HCT116 (cell line): ENCODE data around the gene TYMS. TPM values are rescaled to one million over a fixed set of nuclear protein-coding genes. Genes with fewer than 3 reads are reported as not detected.

ENCODE experiments used
- ATAC-seq: fragments of 200-7000 bp; cut with Tn5 transposase; 2 replicates; pipeline ENCODE4 v1.9.1; 2020; ENCODE audit warnings: mild to moderate bottlenecking, moderate library complexity
- BruUV-seq: library from RNA; stranded (reverse); fragments of 400-500 nt; replicated peaks from 2 replicates; lab custom pipeline; 2021; lab: Mats Ljungman, UMichigan
- CTCF ChIA-PET: fragments of 300-600 bp; sonication (Branson Sonifier 250); formaldehyde crosslinking; loops from one replicate; lab custom pipeline; 2021; ENCODE audit warnings: antibody characterized with exemption; lab: Charles Lee
- POLR2A ChIA-PET: fragments of 300-600, 350-600 bp; sonication (Branson Sonifier 250); formaldehyde crosslinking; loops from one replicate; lab custom pipeline; 2021; ENCODE audit warnings: antibody characterized with exemption; lab: Charles Lee
- RAD21 ChIA-PET, 2 experiments: fragments of 300-600 bp; sonication (Branson Sonifier 250); formaldehyde crosslinking; loops; one replicate each; lab custom pipeline; 2023; ENCODE audit warnings: low total read pairs in 2 of 2; ENCODE audit not compliant: uncharacterized antibody in 2 of 2, unreplicated experiment in 2 of 2, low non-redundant PET in 1 of 2; lab: Charles Lee
- DNase-seq: peaks from one replicate; pipeline ENCODE4 v3.0.0-alpha.2; 2010; ENCODE audit warnings: low read depth, low spot score
- H2AFZ ChIP-seq: fragments of 200-600 bp; shearing (Covaris generic), sonication (generic); 2 replicates; pipeline ENCODE4 v1.6.1; 2017; ENCODE audit warnings: low read depth, mixed run types, mixed read lengths, antibody characterized with exemption, low read length; ENCODE audit not compliant: poor library complexity, severe bottlenecking
- H3K27ac ChIP-seq: 2 replicates; pipeline ENCODE4 v1.5.1; 2012; ENCODE audit warnings: low read depth, low read length
- H3K27me3 ChIP-seq: fragments of 200-600 bp; sonication (generic); 2 replicates; pipeline ENCODE4 v1.6.1; 2016; ENCODE audit warnings: mixed run types, low read length, mixed read lengths; ENCODE audit not compliant: insufficient read depth
- H3K36me3 ChIP-seq, 2 experiments: fragments of 200-500 bp in 1 of 2; fragments of 200-600 bp in 1 of 2; sonication (Bioruptor generic) in 1 of 2; sonication (generic) in 1 of 2; 2 replicates each; pipeline versions ENCODE4 v1.5.1 to v1.6.1; 2014 to 2016; ENCODE audit warnings: low read length in 2 of 2, inconsistent platforms in 1 of 2, mixed read lengths in 1 of 2, mixed run types in 1 of 2; ENCODE audit not compliant: insufficient read depth in 2 of 2, control insufficient read depth in 1 of 2
- H3K4me1 ChIP-seq, 2 experiments: fragments of 200-600 bp in 1 of 2; sonication (generic) in 1 of 2; 2 replicates each; pipeline versions ENCODE4 v1.5.1 to v1.6.1; 2012 to 2017; ENCODE audit warnings: low read length in 2 of 2, inconsistent platforms in 1 of 2, mild to moderate bottlenecking in 1 of 2, mixed read lengths in 1 of 2, mixed run types in 1 of 2, moderate library complexity in 1 of 2; ENCODE audit not compliant: insufficient read depth in 2 of 2, control insufficient read depth in 1 of 2
- H3K4me2 ChIP-seq: fragments of 200-600 bp; sonication (generic); 2 replicates; pipeline ENCODE4 v1.6.1; 2017; ENCODE audit warnings: mixed run types, low read length, mixed read lengths
- H3K4me3 ChIP-seq, 2 experiments: fragments of 200-600 bp in 1 of 2; sonication (generic) in 1 of 2; replicated peaks in 1 of 2; 2 replicates each; pipeline ENCODE4 v1.5.1; 2011 to 2016; ENCODE audit warnings: low read length in 2 of 2, control low read depth in 1 of 2, low read depth in 1 of 2, mild to moderate bottlenecking in 1 of 2, mixed read lengths in 1 of 2, mixed run types in 1 of 2
- H3K79me2 ChIP-seq: fragments of 200-600 bp; sonication (generic); 2 replicates; pipeline ENCODE4 v1.6.1; 2017; ENCODE audit warnings: mild to moderate bottlenecking, mixed run types, low read length, moderate library complexity, mixed read lengths; ENCODE audit not compliant: insufficient read depth
- H3K9ac ChIP-seq: fragments of 200-600 bp; sonication (generic); 2 replicates; pipeline ENCODE4 v1.6.1; 2016; ENCODE audit warnings: low read length, mixed read lengths
- H3K9me2 ChIP-seq: fragments of 200-600 bp; sonication (generic), shearing (Covaris generic); 2 replicates; pipeline ENCODE4 v1.6.1; 2017; ENCODE audit warnings: mixed run types, mild to moderate bottlenecking, moderate library complexity; ENCODE audit not compliant: insufficient read depth
- H3K9me3 ChIP-seq, 2 experiments: fragments of 200-500 bp in 1 of 2; fragments of 200-600 bp in 1 of 2; sonication (Bioruptor generic) in 1 of 2; sonication (generic) in 1 of 2; 2 replicates each; pipeline ENCODE4 v1.6.1; 2014 to 2017; ENCODE audit warnings: low read length in 2 of 2, mixed read lengths in 2 of 2, inconsistent platforms in 1 of 2, low read depth in 1 of 2, mild to moderate bottlenecking in 1 of 2, mixed run types in 1 of 2, moderate library complexity in 1 of 2; ENCODE audit not compliant: control insufficient read depth in 1 of 2, insufficient read depth in 1 of 2
- H4K20me1 ChIP-seq: fragments of 200-600 bp; sonication (generic), shearing (Covaris generic); 2 replicates; pipeline ENCODE4 v1.6.1; 2017; ENCODE audit warnings: mixed run types, mild to moderate bottlenecking, moderate library complexity; ENCODE audit not compliant: insufficient read depth
- CBX3 ChIP-seq: IDR thresholded peaks from 2 replicates; pipeline ENCODE4 v1.6.1; 2012; ENCODE audit warnings: low read depth
- CEBPB ChIP-seq: IDR thresholded peaks from 2 replicates; pipeline ENCODE4 v1.6.1; 2012; ENCODE audit warnings: low read depth
- CTCF ChIP-seq, 3 experiments: fragments of 200-600 bp in 1 of 3; sonication (generic) in 1 of 3; IDR thresholded peaks in 2 of 3; conservative IDR thresholded peaks in 1 of 3; 2 replicates each; pipeline ENCODE4 v1.5.1; 2012 to 2017; ENCODE audit warnings: low read depth in 2 of 3, low read length in 2 of 3, antibody characterized with exemption in 1 of 3, borderline replicate concordance in 1 of 3, control low read depth in 1 of 3, mild to moderate bottlenecking in 1 of 3, mixed read lengths in 1 of 3, mixed run types in 1 of 3, moderate library complexity in 1 of 3; ENCODE audit not compliant: insufficient read depth in 1 of 3
- EGR1 ChIP-seq: IDR thresholded peaks from 2 replicates; pipeline ENCODE4 v1.6.1; 2012; ENCODE audit warnings: low read depth
- ELF1 ChIP-seq: IDR thresholded peaks from 2 replicates; pipeline ENCODE4 v1.6.1; 2012; ENCODE audit warnings: low read depth, borderline replicate concordance
- EZH2phosphoT487 ChIP-seq: fragments of 200-600 bp; IDR thresholded peaks from 2 replicates; pipeline ENCODE4 v1.6.1; 2018; ENCODE audit warnings: antibody characterized with exemption, borderline replicate concordance
- FOSL1 ChIP-seq: IDR thresholded peaks from 2 replicates; pipeline ENCODE4 v1.6.1; 2012; ENCODE audit warnings: low read depth
- JUND ChIP-seq: IDR thresholded peaks from 2 replicates; pipeline ENCODE4 v1.6.1; 2012
- MAX ChIP-seq: IDR thresholded peaks from 2 replicates; pipeline ENCODE4 v1.6.1; 2012
- RAD21 ChIP-seq: IDR thresholded peaks from 2 replicates; pipeline ENCODE4 v1.6.1; 2012; ENCODE audit warnings: low read depth, mild to moderate bottlenecking
- REST ChIP-seq: IDR thresholded peaks from 2 replicates; pipeline ENCODE4 v1.6.1; 2012; ENCODE audit warnings: low read depth
- SP1 ChIP-seq: IDR thresholded peaks from 2 replicates; pipeline ENCODE4 v1.6.1; 2012; ENCODE audit warnings: low read depth
- SRF ChIP-seq: IDR thresholded peaks from 2 replicates; pipeline ENCODE4 v1.6.1; 2012; ENCODE audit warnings: low read depth
- YY1 ChIP-seq: IDR thresholded peaks from 2 replicates; pipeline ENCODE4 v1.6.1; 2011; ENCODE audit warnings: low read length, low read depth, moderate library complexity, mild to moderate bottlenecking; ENCODE audit not compliant: insufficient replicate concordance; ENCODE audit errors: extremely low read depth
- ZBTB33 ChIP-seq: IDR thresholded peaks from 2 replicates; pipeline ENCODE4 v1.6.1; 2011; ENCODE audit warnings: mild to moderate bottlenecking, low read length, moderate library complexity; ENCODE audit not compliant: insufficient replicate concordance; ENCODE audit errors: extremely low read depth
- ZFX ChIP-seq: fragments of 450-650 bp; IDR thresholded peaks from 2 replicates; pipeline ENCODE4 v1.6.1; 2017
- ZNF274 ChIP-seq: fragments of 200-500 bp; sonication (Bioruptor generic); IDR thresholded peaks from 2 replicates; pipeline ENCODE4 v1.6.1; 2014; ENCODE audit warnings: mild to moderate bottlenecking, low read depth, low read length, inconsistent platforms
- intact Hi-C: fragments of 100-400 bp; cut with micrococcal nuclease; formaldehyde crosslinking; loops from 2 replicates; pipeline ENCODE4 v1.10.0; 2022
- total RNA-seq: library from RNA; stranded (reverse); gene quantifications from one replicate; pipeline ENCODE4 v1.2.1, GENCODE V29; 2021; ENCODE audit not compliant: unreplicated experiment

Gene TYMS
- total RNA-seq, 1 experiment from 2014 or later: 245 TPM

- Histone ChIP-seq H3K9me3 (no peaks in the 10 kb centered on the region), H3K4me1 (no peaks in the 10 kb centered on the region), H4K20me1 (no peaks in the 10 kb centered on the region), H3K9ac (no peak overlapping the region), H3K9me2 (no peaks in the 10 kb centered on the region), H3K79me2 (no peaks in the 10 kb centered on the region), H2AFZ (no peak overlapping the region), H3K27ac (no peak overlapping the region), H3K4me3 (no peak overlapping the region), H3K36me3 (no peaks in the 10 kb centered on the region), H3K27me3 (no peaks in the 10 kb centered on the region), H3K4me2 (no peak overlapping the region)
- DNase-seq (no peak), ATAC-seq (no peak)
- CTCF ChIA-PET: interaction anchor here (1.6 kb wide), 1 partner anchor 213 kb away, joined by 6 read pairs; no protein-coding TSS in a partner anchor
- TF ChIP-seq ZNF274 (no peak), SP1 (no peak), MAX (no peak), REST (no peak), SRF (no peak), EZH2phosphoT487 (no peak), YY1 (no peak), CBX3 (no peak), FOSL1 (no peak), ZBTB33 (no peak), CTCF (IDR thresholded peaks at IDR 0.05 in 2 of 3, conservative IDR thresholded peaks at IDR 0.05 in 1 of 3; ENCODE audit: borderline replicate concordance in 1 of 3, insufficient read depth in 1 of 3, low read depth in 2 of 3, low read length in 2 of 3) (no peak), JUND (no peak), ELF1 (no peak), ZFX (no peak), CEBPB (no peak), RAD21 (no peak), EGR1 (no peak)
- no TSS peak for BruUV-seq
- POLR2A ChIA-PET: no interaction called here
- intact Hi-C loops: loop anchor here (5.0 kb wide), 1 partner anchor 121 kb away; no protein-coding TSS in a partner anchor
- RAD21 ChIA-PET: interaction anchor here in 1 of 2 experiments (0.7 kb wide), 1 partner anchor 332 kb away, joined by 3 read pairs; no protein-coding TSS in a partner anchor
These were observed 39.4 kb upstream of the TYMS start for GRCh38 chr18:617970-618504.
